GM19397 (cell line): Measurements from ENCODE around the gene SCP2.
"Not testable (repeated sequence)": the region's sequence is repeated elsewhere in the genome, so short reads cannot be mapped to it uniquely, and the experiment has no call there.

Experiments used
- ATAC-seq: cut with Tn5 transposase; IDR thresholded peaks from one replicate; pipeline ENCODE4 v1.9.1; 2021; ENCODE audit warnings: mild to moderate bottlenecking, moderate library complexity; ENCODE audit not compliant: unreplicated experiment

The SCP2 gene

GRCh38 chr1:52967666-52968065, 40.6 kb downstream of the SCP2 start:
- no peak for ATAC-seq

- ATAC-seq = not testable (repeated sequence)
Measured at GRCh38 chr1:52969234-52969633, 42.2 kb downstream of the SCP2 start.

- ATAC-seq = no peak
Measured at GRCh38 chr1:52970149-52970548, 43.1 kb downstream of the SCP2 start.

- no peak for ATAC-seq
Measured at GRCh38 chr1:52973841-52974240, 46.8 kb downstream of the SCP2 start.

- ATAC-seq = no peak
Measured at GRCh38 chr1:52976183-52977035, 49.3 kb downstream of the SCP2 start.

GRCh38 chr1:52978045-52978444, 51.0 kb downstream of the SCP2 start:
- no peak for ATAC-seq

- not testable (repeated sequence) for ATAC-seq
Measured at GRCh38 chr1:52992733-52993132, 65.7 kb downstream of the SCP2 start.

- no peak for ATAC-seq
Measured at GRCh38 chr1:52994656-52995055, 67.6 kb downstream of the SCP2 start.

- ATAC-seq = no peak
Measured at GRCh38 chr1:52996653-52997052, 69.6 kb downstream of the SCP2 start.

GRCh38 chr1:53001128-53001527, 74.1 kb downstream of the SCP2 start:
- no peak for ATAC-seq

- not testable (repeated sequence) for ATAC-seq
Measured at GRCh38 chr1:53006612-53007011, 79.5 kb downstream of the SCP2 start.

- ATAC-seq = not testable (repeated sequence)
Measured at GRCh38 chr1:53010247-53010646, 83.2 kb downstream of the SCP2 start.

- no peak for ATAC-seq
Measured at GRCh38 chr1:53011175-53011574, 84.1 kb downstream of the SCP2 start.

- ATAC-seq = peak; percentile 91
Measured at GRCh38 chr1:53014791-53015507, 87.9 kb downstream of the SCP2 start.

GRCh38 chr1:53015508-53015860, 88.4 kb downstream of the SCP2 start:
- ATAC-seq = no peak

GRCh38 chr1:53016705-53017104, 89.6 kb downstream of the SCP2 start:
- no peak for ATAC-seq

- ATAC-seq = no peak
Measured at GRCh38 chr1:53020588-53020987, 93.5 kb downstream of the SCP2 start.

- ATAC-seq = no peak
Measured at GRCh38 chr1:53022179-53022578, 95.1 kb downstream of the SCP2 start.

GRCh38 chr1:53023546-53023945, 96.5 kb downstream of the SCP2 start:
- ATAC-seq = no peak

- ATAC-seq = no peak
Measured at GRCh38 chr1:53024117-53024516, 97.0 kb downstream of the SCP2 start.

- no peak for ATAC-seq
Measured at GRCh38 chr1:53025034-53025768, 98.1 kb downstream of the SCP2 start.

GRCh38 chr1:53025769-53026112, 98.7 kb downstream of the SCP2 start:
- no peak for ATAC-seq
